Stimulated activated effector memory CD8-positive, alpha-beta T cell treated with anti-CD3 and anti-CD28 coated beads, Interleukin-12 subunit alpha, Interleukin-12 subunit beta, amount 100 ng/mL, for 72 hours (primary cell): Measurements from ENCODE around the gene BRIP1.
"Not testable (repeated sequence)": the region's sequence is repeated elsewhere in the genome, so short reads cannot be mapped to it uniquely, and the experiment has no call there.

Source experiments
- ATAC-seq: fragments of 150-1000 bp; cut with Tn5 transposase; 2 replicates; pipeline ENCODE4 v1.10.0; 2021
- DNase-seq, 2 donors: peaks; one replicate each; pipeline ENCODE4 v3.0.0; 2021 to 2022; ENCODE audit warnings: low spot score in 2 of 2
- H3K27ac Mint-ChIP-seq: one replicate; pipeline ENCODE4 v1.8.0; 2022; ENCODE audit warnings: mild to moderate bottlenecking, mixed read lengths
- H3K36me3 Mint-ChIP-seq: one replicate; pipeline ENCODE4 v1.8.0; 2022; ENCODE audit warnings: mild to moderate bottlenecking, mixed read lengths
- H3K4me1 Mint-ChIP-seq: one replicate; pipeline ENCODE4 v1.8.0; 2022; ENCODE audit warnings: mixed read lengths
- H3K4me3 Mint-ChIP-seq: one replicate; pipeline ENCODE4 v1.8.0; 2022; ENCODE audit warnings: mild to moderate bottlenecking, mixed read lengths
- H3K9me3 Mint-ChIP-seq: one replicate; pipeline ENCODE4 v1.8.0; 2022; ENCODE audit warnings: mixed read lengths

BRIP1 gene

DNA sequence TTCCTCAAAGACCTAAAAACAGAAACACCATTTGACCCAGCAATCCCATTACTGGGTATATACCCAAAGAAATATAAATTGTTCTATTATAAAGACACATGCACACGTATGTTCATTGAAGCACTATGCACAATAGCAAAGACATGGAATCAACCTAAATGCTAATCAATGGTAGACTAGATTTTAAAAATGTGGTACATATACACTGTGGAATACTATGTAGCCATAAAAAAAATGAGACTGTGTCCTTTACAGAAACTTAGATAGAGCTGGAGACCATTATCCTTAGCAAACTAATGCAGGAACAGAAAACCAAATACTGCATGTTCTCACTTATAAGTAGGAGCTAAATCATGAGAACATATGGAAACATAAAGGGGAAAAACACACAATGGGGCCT is 36.5 kb downstream of the BRIP1 start:
- H3K36me3 Mint-ChIP-seq, H3K4me3 Mint-ChIP-seq, H3K9me3 Mint-ChIP-seq, ATAC-seq, DNase-seq, H3K27ac Mint-ChIP-seq, H3K4me1 Mint-ChIP-seq: not testable (repeated sequence)

DNA sequence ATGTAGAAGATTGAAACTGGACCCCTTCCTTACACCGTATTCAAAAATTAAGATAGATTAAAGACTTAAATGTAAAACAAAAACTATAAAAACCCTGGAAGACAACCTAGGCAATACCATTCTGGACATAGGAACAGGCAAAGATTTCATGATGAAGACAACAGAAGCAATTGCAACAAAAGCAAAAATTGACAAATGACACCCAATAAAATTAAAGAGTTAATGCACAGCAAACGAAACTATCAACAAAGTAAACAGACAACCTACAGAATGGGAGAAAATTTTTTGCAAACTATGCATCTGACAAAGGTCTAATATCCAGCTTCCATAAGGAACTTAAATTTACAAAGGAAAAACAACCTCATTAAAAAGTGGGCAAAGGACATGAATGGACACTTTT is 37.1 kb downstream of the BRIP1 start:
- not testable (repeated sequence) for H3K9me3 Mint-ChIP-seq, H3K36me3 Mint-ChIP-seq, H3K4me3 Mint-ChIP-seq, H3K27ac Mint-ChIP-seq, H3K4me1 Mint-ChIP-seq, DNase-seq, ATAC-seq

DNA sequence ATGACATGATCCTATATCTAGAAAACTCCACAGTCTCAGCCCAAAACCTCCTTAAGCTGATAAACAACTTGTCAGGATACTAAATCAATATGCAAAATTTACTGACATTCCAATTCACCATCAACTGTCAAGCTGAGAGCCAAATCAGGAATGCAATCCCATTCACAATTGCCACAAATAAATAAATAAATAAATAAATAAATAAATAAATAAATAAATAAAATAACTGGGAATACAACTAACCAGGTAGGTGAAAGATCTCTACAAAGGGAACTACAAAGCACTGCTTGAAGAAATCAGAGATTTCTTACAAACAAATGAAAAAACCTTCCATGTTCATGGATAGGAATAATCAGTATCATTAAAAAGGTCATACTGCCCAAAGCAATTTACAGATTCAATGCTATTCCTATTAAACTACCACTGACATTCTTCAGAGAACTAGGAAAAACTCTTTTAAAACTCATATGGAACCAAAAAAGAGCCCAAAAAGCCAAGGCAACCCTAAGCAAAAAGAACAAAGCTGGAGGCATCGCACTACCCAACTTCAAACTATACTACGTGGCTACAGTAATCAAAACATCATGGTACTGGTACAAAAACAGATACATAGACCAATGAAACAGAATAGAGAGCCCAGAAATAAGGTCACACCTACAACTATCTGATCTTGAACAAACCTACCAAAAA is 37.7 kb downstream of the BRIP1 start:
- H3K9me3 Mint-ChIP-seq = no peaks in the 10 kb centered on the region
- H3K27ac Mint-ChIP-seq = no peak overlapping the region
- H3K4me1 Mint-ChIP-seq = peaks cover 6% of the 10 kb centered on the region
- no peak overlapping the region for H3K4me3 Mint-ChIP-seq
- ATAC-seq = no peak
- no peak for DNase-seq
- no peaks in the 10 kb centered on the region for H3K36me3 Mint-ChIP-seq

DNA sequence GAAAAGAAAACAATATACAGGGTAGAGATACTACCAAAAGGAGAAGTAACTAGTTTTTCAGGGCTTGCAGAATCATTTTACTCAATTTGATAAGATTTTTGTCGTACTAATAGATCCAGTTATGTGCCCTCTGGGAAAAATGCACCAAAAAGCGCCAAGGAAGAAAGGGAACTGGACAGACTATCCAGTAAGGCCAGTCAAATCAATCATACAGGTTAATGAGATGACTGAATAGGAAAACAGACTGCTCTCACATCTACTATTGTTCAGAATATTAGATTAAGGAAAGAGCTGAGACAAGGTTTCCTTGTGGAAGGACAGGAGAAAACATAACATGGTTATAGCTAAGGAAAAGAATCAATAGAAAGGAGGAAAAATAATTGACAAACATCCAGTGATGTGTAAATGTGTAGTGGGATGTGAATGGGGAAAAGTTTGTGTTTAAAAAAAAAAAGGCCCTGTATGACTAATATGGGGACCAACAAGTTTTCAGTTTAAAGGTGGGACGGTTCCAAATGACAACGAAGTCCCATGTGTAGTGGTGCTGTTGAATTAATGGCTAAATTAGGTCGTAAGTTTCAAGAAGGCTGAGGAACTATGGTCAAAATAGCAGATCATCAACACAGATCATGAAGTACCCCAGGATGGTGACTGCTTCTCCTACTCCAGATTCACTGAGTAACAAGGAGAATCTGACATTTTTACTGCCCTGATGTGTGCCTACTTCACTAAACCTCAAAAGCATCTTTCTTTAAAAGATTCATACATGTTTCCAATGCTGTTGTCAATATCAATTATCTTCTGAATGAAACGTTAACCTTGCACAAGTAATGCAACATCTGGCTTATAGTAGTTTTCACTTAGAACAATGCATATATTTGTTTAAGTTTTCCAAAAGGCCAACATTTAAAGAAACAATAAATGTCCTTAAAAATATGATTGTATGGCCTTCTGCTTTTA is 40.7 kb downstream of the BRIP1 start:
- Mint-ChIP-seq H3K4me1 (peaks cover 6% of the 10 kb centered on the region), H3K36me3 (no peaks in the 10 kb centered on the region), H3K9me3 (no peaks in the 10 kb centered on the region), H3K27ac (no peak overlapping the region), H3K4me3 (no peak overlapping the region)
- no peak for DNase-seq
- peak; percentile 34 for ATAC-seq

DNA sequence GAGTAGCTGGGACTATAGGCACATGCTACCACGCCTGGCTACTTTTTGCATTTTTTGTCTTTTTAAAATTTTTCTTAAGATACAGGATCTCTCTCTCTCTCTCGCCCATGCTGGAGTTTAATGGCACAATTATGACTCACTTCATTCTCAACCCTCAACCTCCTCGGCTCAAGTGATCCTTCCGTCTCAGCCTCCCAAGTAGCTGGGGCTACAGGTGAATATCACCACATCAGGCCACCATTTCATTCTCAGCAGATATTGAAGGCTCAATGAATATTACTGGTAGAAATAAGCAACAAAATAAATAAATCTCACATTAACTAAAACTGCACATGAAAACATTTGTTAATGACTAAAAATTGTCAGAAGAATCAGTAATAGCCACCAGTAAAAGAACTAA is 41.7 kb downstream of the BRIP1 start:
- Mint-ChIP-seq H3K36me3 (no peaks in the 10 kb centered on the region), H3K4me3 (no peak overlapping the region)

DNA sequence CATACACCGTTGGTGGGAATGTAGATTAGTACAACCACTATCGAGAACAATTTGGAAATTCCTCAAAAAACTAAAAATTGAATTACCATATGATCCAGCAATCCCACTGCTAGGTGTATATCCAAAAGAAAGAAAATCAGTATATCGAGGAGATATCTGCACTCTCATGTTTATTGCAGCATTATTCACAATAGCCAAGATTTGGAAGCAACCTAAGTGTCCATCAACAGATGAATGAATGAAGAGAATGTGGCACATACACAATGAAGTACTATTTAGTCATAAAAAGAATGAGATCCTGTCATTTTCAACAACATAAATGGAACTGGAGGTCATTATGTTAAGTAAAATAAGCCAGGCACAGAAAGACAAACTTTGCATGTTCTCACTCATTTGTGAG is 44.1 kb downstream of the BRIP1 start:
- not testable (repeated sequence) for H3K27ac Mint-ChIP-seq, H3K4me3 Mint-ChIP-seq, ATAC-seq, H3K36me3 Mint-ChIP-seq, H3K9me3 Mint-ChIP-seq, DNase-seq
- peaks cover 12% of the 10 kb centered on the region for H3K4me1 Mint-ChIP-seq

More for the DNA sequence above, 41.7 kb downstream of the BRIP1 start:
- ATAC-seq (no peak), DNase-seq (no peak)
- Mint-ChIP-seq H3K4me1 (peaks cover 8% of the 10 kb centered on the region), H3K9me3 (no peaks in the 10 kb centered on the region), H3K27ac (no peak overlapping the region)

DNA sequence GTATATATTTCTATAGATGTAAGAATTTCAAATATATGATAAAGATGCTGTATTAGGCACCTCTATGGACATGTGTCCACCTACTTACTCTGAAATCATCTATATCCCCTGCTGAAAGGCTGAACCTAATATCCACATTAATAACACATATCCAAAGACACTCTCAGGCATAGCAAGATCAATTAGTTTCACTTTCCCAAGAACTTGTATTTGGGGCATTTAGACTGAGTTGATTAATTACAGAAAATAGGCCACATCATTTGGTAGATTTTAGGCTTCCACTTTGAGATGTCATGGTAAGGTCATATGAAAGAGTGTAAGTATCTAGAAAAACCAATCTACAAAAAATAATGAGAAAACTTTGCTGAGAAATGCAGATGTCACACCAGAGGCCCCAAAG is 45.1 kb downstream of the BRIP1 start:
- no peak overlapping the region for H3K27ac Mint-ChIP-seq
- H3K36me3 Mint-ChIP-seq = no peaks in the 10 kb centered on the region
- H3K9me3 Mint-ChIP-seq = no peaks in the 10 kb centered on the region
- ATAC-seq (peak; percentile 8), DNase-seq (no peak)
- H3K4me3 Mint-ChIP-seq = no peak overlapping the region
- peaks cover 12% of the 10 kb centered on the region for H3K4me1 Mint-ChIP-seq

DNA sequence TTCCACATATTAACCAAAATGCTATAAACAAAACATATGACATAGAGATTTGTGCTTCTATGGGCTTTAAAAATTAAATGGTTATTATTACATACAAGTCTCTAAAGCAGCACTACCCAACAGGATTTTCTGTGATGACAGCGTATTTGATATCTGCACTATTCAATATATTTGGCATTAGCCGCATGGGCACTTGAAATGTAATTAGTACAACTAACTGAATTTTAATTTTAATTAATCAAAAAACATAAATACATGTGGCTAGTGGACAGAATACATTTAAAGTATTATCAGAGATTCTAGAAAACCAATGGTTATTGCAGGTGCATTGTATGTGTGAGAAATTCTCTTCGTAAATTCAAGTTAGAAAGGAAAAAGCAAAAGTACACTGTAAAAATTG is 45.9 kb downstream of the BRIP1 start:
- Mint-ChIP-seq H3K36me3 (no peaks in the 10 kb centered on the region), H3K9me3 (no peaks in the 10 kb centered on the region), H3K4me3 (no peak overlapping the region), H3K4me1 (peaks cover 9% of the 10 kb centered on the region), H3K27ac (no peak overlapping the region)
- ATAC-seq (no peak), DNase-seq (no peak)

DNA sequence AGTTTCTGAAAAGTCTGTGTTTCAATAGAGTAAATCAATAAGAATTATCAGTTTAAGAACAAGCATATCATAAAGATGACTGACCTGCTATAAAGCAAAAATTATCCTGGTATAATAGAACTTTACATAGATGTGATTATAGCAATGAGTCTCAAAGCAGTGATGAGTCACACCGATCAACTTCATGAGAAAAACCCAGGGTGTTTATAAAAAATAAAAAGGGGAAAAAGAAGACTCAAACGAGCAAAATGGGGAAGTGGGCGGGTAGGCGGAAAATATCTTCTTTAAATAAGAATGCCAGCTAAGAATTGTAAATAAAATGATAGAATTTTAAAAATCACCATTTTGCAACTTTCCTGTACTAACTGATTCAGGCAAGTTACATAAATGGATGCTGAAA is 46.8 kb downstream of the BRIP1 start:
- H3K36me3 Mint-ChIP-seq = no peaks in the 10 kb centered on the region
- ATAC-seq = no peak
- no peaks in the 10 kb centered on the region for H3K9me3 Mint-ChIP-seq
- no peak overlapping the region for H3K27ac Mint-ChIP-seq
- no peak for DNase-seq
- H3K4me3 Mint-ChIP-seq = no peak overlapping the region
- peaks cover 6% of the 10 kb centered on the region for H3K4me1 Mint-ChIP-seq

DNA sequence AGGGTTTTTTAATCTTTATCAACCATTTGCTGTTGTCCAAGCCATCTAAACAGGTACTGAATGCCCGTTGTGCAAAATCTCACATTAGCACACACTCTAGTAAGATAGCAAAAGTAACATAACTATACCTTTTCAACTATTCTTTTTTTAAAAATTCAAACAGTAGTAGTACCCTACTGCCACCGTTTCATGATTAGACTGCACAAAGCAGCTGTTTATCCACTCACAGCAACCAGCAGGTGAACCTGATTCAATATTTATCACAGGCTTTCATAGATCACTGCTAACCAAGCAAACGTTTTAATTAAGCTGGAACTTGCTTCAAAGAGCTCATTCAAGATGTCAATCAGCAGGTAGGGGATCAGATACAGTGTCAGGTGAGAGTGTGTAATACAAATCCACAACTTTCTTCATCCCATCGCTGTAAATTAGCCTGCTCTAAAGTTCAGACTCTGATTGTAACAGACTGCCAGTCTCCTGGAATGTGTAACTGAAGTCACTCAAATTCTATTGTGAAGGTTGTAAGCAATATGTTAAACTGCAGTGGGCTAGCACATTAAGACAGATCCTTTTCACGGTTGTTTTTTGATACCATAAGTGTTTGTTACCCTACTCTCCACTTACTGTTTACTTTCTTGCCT is 47.3 kb downstream of the BRIP1 start:
- Mint-ChIP-seq H3K4me3 (no peak overlapping the region), H3K27ac (no peak overlapping the region), H3K36me3 (no peaks in the 10 kb centered on the region), H3K9me3 (no peaks in the 10 kb centered on the region), H3K4me1 (peaks cover 6% of the 10 kb centered on the region)
- ATAC-seq (no peak), DNase-seq (no peak)

DNA sequence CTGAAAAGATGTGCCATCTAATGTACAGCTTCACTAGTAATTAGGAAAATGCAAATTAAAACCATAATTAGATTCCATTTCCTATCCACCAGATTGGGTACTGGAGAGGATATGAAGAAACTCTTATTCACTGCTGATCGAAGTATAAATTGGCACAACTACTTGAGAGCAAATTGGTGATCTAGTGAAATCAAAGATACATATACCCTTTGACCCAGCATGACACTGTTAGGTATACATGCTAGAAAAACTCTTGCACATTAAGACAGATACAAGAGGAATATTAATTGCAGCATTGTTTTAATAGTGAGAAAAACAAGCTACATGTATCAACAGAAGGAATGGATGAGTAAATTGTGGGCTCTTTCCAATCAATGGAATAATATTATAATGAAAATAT is 48.8 kb downstream of the BRIP1 start:
- ATAC-seq (no peak), DNase-seq (no peak)
- peaks cover 6% of the 10 kb centered on the region for H3K4me1 Mint-ChIP-seq
- no peaks in the 10 kb centered on the region for H3K36me3 Mint-ChIP-seq
- H3K27ac Mint-ChIP-seq = no peak overlapping the region
- H3K9me3 Mint-ChIP-seq = no peaks in the 10 kb centered on the region
- no peak overlapping the region for H3K4me3 Mint-ChIP-seq

DNA sequence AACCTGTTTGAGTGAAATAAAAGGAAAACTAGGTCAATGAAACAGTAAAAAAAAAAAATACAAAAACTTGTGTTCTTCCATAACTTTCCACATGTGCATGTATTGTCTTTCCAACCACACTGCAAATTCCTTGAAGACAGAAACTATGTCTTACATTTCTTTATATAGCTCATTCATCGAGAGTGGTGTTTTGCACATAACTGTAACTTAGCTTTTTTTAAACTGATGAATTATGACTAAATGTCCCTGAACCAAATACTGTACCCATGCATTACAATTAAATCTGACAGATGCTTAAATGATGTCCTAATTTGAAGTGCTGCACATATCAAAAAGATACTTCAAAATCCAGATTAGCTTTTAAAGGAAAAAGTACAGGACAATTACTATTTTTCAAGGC is 50.1 kb downstream of the BRIP1 start:
- no peaks in the 10 kb centered on the region for H3K9me3 Mint-ChIP-seq
- no peak for ATAC-seq
- DNase-seq = no peak
- peaks cover 6% of the 10 kb centered on the region for H3K36me3 Mint-ChIP-seq
- H3K4me1 Mint-ChIP-seq = peaks cover 6% of the 10 kb centered on the region
- H3K4me3 Mint-ChIP-seq = no peak overlapping the region
- no peak overlapping the region for H3K27ac Mint-ChIP-seq

DNA sequence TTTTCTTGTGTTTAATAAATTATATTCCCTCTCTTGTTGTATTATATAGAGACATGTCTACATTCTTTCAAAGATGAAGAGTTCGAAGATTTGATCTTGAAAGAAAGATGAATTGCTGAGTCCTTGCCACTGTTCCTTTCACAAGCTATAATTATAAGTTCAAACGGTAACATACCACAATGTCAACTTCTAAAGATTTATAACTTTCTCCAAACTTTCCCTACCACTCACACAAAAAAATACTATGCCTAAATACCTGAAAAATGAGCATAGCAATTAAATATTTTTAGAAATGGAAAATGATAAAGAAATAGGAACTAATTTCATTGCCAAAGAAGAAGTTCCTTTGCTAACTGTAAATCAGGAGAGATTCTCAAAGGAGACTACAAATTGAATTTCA is 50.6 kb downstream of the BRIP1 start:
- H3K36me3 Mint-ChIP-seq = peaks cover 6% of the 10 kb centered on the region
- H3K4me1 Mint-ChIP-seq = peaks cover 6% of the 10 kb centered on the region
- ATAC-seq (no peak), DNase-seq (no peak)
- no peak overlapping the region for H3K4me3 Mint-ChIP-seq
- H3K27ac Mint-ChIP-seq = no peak overlapping the region
- H3K9me3 Mint-ChIP-seq = no peaks in the 10 kb centered on the region

DNA sequence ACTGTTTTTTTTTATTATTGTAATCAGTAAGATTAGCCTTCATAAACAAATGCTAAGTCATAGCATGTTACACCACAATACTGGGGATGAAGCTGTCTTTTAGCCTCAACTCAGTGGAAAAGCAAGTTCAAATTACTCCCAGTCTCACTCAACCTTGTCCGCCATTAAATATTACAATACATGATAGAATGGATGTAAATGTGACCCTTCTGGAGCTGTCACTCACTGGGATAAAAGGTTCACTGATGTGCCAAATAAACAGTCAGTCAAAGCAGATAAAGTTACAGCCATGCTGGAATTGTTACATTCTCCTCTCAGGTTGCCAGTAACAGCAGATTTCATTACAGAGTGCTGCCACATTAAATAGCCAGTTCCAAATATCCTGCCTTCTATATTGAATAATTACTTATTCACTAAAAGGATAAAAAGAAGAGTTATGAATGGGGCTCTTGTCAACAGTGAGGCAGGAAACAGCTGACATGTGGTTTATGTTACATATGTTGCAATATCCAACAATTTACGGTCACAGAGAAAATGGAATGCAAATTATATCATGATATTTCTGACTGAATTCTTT is 53.4 kb downstream of the BRIP1 start:
- Mint-ChIP-seq H3K36me3 (peaks cover 6% of the 10 kb centered on the region), H3K4me1 (peaks cover 6% of the 10 kb centered on the region), H3K27ac (no peak overlapping the region), H3K9me3 (no peaks in the 10 kb centered on the region), H3K4me3 (no peak overlapping the region)
- DNase-seq (no peak), ATAC-seq (no peak)

DNA sequence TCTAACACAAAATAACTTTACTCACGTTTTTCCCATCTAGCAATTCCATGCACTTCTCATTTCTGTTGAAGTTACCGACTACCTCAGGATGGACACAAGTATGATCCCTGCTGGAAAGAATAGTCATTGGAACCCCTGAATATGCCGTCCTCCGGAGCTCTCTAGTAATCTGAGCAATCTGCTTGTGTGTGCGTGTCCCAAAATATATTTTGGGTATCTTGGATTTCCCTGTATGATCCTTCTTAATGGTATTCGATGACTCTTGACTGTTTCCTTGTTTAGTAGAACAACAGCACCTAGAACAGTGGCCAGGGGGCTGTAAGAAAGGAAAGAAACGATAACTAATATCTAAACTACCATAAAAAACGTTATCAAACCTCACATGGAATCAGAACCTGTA is 54.9 kb downstream of the BRIP1 start:
- Mint-ChIP-seq H3K4me1 (peaks cover 6% of the 10 kb centered on the region), H3K9me3 (no peaks in the 10 kb centered on the region), H3K4me3 (no peak overlapping the region), H3K36me3 (peaks cover 6% of the 10 kb centered on the region), H3K27ac (no peak overlapping the region)
- DNase-seq = no peak
- no peak for ATAC-seq
